HEK293T (cell line): Measurements from ENCODE around the gene GPR160.
A peak's percentile ranks its signal among the peaks of the same experiment; 100 is the strongest.

Source experiments
- CTCF ChIA-PET: fragments of 350-600 bp; formaldehyde crosslinking; extraction: SDS; loops from one replicate; lab custom pipeline; 2021; ENCODE audit warnings: antibody characterized with exemption, inconsistent platforms; lab: Yijun Ruan, JAX
- POLR2A ChIA-PET: fragments of 350-600 bp; formaldehyde crosslinking; extraction: SDS; loops from one replicate; lab custom pipeline; 2020; ENCODE audit warnings: antibody characterized with exemption, inconsistent platforms; lab: Yijun Ruan, JAX
- DNase-seq: peaks from one replicate; pipeline ENCODE4 v3.0.0; 2012; ENCODE audit warnings: mixed read lengths; ENCODE audit errors: extremely low spot score
- ARNT ChIP-seq: fragments of 450-650 bp; IDR thresholded peaks from 2 replicates; pipeline ENCODE4 v1.6.1; 2017; ENCODE audit warnings: mild to moderate bottlenecking
- BHLHE40 ChIP-seq: fragments of 450-650 bp; IDR thresholded peaks from 2 replicates; pipeline ENCODE4 v1.6.1; 2016; ENCODE audit warnings: mild to moderate bottlenecking, moderate library complexity, borderline replicate concordance
- CTBP1 ChIP-seq: fragments of 450-650 bp; IDR thresholded peaks from 2 replicates; pipeline ENCODE4 v1.6.1; 2016; ENCODE audit warnings: borderline replicate concordance
- ELF4 ChIP-seq: fragments of 450-650 bp; IDR thresholded peaks from 2 replicates; pipeline ENCODE4 v1.6.1; 2017; ENCODE audit warnings: antibody characterized with exemption
- FOXA1 ChIP-seq: fragments of 450-650 bp; IDR thresholded peaks from 2 replicates; pipeline ENCODE4 v1.6.1; 2016; ENCODE audit warnings: mild to moderate bottlenecking
- FOXK2 ChIP-seq: fragments of 450-650 bp; IDR thresholded peaks from 2 replicates; pipeline ENCODE4 v1.6.1; 2016; ENCODE audit warnings: mild to moderate bottlenecking
- FOXM1 ChIP-seq: fragments of 450-650 bp; IDR thresholded peaks from 2 replicates; pipeline ENCODE4 v1.6.1; 2017; ENCODE audit warnings: mild to moderate bottlenecking, borderline replicate concordance
- HDGF ChIP-seq: fragments of 450-650 bp; IDR thresholded peaks from 2 replicates; pipeline ENCODE4 v1.6.1; 2017; ENCODE audit warnings: antibody characterized with exemption, borderline replicate concordance
- L3MBTL2 ChIP-seq: fragments of 450-650 bp; conservative IDR thresholded peaks from 2 replicates; pipeline ENCODE4 v1.6.1; 2016; ENCODE audit warnings: mild to moderate bottlenecking
- LEF1 ChIP-seq: fragments of 450-650 bp; IDR thresholded peaks from 2 replicates; pipeline ENCODE4 v1.6.1; 2017; ENCODE audit warnings: mild to moderate bottlenecking, borderline replicate concordance
- NFRKB ChIP-seq: fragments of 450-650 bp; IDR thresholded peaks from 2 replicates; pipeline ENCODE4 v1.6.1; 2016; ENCODE audit warnings: mild to moderate bottlenecking, moderate library complexity
- PKNOX1 ChIP-seq: fragments of 450-650 bp; IDR thresholded peaks from 2 replicates; pipeline ENCODE4 v1.6.1; 2016
- SP1 ChIP-seq: fragments of 450-650 bp; IDR thresholded peaks from 2 replicates; pipeline ENCODE4 v1.6.1; 2017
- SUZ12 ChIP-seq: fragments of 450-650 bp; IDR thresholded peaks from 2 replicates; pipeline ENCODE4 v1.6.1; 2016; ENCODE audit warnings: mild to moderate bottlenecking
- TARDBP ChIP-seq: fragments of 450-650 bp; IDR thresholded peaks from 2 replicates; pipeline ENCODE4 v1.6.1; 2016
- ZNF384 ChIP-seq: fragments of 450-650 bp; IDR thresholded peaks from 2 replicates; pipeline ENCODE4 v1.6.1; 2016

GPR160 gene

DNA sequence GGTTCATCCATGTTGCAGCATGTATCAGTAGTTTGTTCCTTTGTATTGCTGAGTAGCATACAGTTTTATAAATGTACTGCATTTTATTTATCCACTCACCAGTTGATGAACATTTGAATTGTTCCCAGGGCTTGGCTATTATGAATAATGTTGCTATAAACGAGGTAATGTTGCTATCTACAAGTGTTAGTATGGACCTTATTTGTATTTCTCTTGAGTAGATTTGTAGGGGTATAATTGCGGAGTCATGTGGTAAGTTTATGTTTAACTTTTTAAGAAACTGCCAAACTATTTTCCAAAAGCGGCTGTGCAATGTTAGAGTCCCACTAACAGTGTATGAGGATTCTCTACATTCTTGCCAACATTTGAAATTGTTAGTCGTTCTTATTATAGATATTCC lies 13.0 kb downstream of the GPR160 start:
- DNase-seq: no peak
- ChIA-PET CTCF (no interaction called here), POLR2A (no interaction called here)
- TF ChIP-seq FOXM1: no peak
- no peak for TF ChIP-seq ELF4
- no peak for TF ChIP-seq FOXK2
- no peak for TF ChIP-seq NFRKB
- no peak for TF ChIP-seq ZNF384
- no peak for TF ChIP-seq PKNOX1

DNA sequence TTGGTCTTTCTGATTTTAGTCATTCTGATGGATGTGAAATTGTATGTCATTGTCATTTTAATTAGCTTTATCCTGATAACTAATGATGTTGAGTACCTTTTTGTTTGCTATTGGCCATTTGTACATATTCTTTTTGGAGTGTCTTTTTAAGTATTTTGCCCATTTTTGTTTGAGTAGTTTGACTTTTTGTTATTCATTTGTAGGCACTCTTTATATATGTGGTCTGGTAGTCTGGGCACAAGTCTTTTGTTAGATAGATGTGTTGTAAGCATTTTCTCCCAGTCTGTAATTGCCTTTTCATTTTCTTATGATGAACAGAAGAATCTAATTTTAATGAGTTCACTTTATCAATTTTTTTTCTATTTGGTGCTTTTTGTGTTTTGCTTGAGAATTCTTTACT lies 14.6 kb downstream of the GPR160 start:
- POLR2A ChIA-PET: no interaction called here
- DNase-seq: no peak
- CTCF ChIA-PET: no interaction called here
- TF ChIP-seq CTBP1: no peak

DNA sequence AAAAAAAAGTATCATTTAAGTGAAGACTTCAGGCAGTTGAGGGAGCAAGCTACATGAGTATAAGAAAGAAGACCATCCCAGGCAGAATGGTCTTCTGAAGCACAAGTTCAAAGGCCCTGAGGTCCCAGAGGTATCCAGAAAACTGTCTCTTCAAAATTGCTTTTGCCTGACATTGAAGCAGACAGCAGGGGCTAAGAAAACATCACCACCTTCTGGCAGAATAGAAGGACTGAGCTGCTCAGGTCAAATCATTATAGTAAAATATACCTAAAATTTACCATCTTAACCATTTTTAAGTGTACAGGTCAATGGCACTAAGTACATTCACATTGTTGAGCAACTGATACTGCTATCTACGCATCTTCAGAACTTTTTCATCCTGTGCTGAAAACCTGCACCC lies 16.4 kb downstream of the GPR160 start:
- CTCF ChIA-PET: no interaction called here
- DNase-seq: peak; percentile 24
- TF ChIP-seq LEF1 (no peak), CTBP1 (no peak), SUZ12 (no peak), BHLHE40 (no peak), TARDBP (no peak), SP1 (no peak), ARNT (no peak), FOXA1 (no peak), PKNOX1 (no peak), ZNF384 (no peak)
- POLR2A ChIA-PET: no interaction called here

DNA sequence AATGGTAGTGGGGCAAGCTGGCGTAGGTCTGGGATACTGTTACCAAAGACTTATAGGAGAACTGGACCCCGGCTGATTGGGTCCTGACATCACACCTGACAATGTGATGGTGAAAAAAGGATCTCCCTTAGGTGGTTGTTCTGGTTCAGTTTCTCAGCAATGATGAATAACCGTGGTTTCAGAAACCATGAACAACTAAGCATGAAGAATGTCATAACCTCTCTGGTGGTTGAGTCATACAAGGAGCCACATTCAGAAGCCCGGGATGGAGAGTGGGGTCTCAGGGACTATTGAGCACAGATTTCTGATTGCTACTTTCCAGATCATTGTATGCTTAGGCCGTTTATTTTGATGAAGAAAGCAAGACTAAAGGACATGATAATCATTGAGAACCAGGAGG lies 17.4 kb downstream of the GPR160 start:
- no peak for TF ChIP-seq BHLHE40
- no peak for TF ChIP-seq LEF1
- no peak for TF ChIP-seq ARNT
- TF ChIP-seq FOXA1: no peak
- no peak for TF ChIP-seq ELF4
- no peak for TF ChIP-seq SUZ12
- no peak for TF ChIP-seq HDGF
- ChIA-PET CTCF (no interaction called here), POLR2A (no interaction called here)
- DNase-seq: no peak

- CTCF ChIA-PET: interaction anchor here (0.5 kb wide), 1 partner anchor 15 kb away, joined by 4 read pairs; no protein-coding TSS in a partner anchor
- POLR2A ChIA-PET: no interaction called here
- DNase-seq: no peak
- TF ChIP-seq LEF1 (no peak), SP1 (no peak), FOXA1 (no peak), FOXK2 (no peak), TARDBP (no peak), CTBP1 (no peak), ARNT (no peak), ELF4 (no peak), ZNF384 (no peak), PKNOX1 (no peak)
Observed at GRCh38 chr3:170056710-170057454, 19.1 kb downstream of the GPR160 start.

DNA sequence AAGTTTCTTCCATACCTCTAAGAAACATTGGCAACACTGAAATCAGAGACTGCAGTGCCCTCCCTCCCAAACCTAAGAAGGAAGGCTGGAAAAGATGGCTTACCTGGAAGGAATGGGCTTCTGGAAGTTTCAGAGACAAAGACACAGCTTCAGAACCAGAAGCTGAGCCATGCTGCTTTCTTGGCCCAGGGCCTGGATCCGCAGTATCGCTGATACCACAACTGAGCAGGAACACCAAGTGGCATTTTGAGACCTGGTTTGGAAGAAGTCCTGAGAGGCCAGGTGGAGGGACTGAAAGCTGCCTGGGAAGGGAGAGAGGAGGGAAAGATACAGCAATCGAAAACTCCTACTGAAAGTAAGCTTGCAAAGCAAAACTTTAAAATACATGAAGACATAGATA lies 19.8 kb downstream of the GPR160 start:
- no peak for DNase-seq
- ChIA-PET POLR2A (no interaction called here), CTCF (interaction anchor here (0.5 kb wide), 1 partner anchor 16 kb away, joined by 4 read pairs; no protein-coding TSS in a partner anchor)
- TF ChIP-seq LEF1 (no peak), PKNOX1 (no peak), SUZ12 (no peak), FOXK2 (no peak), ELF4 (no peak), FOXA1 (no peak), HDGF (no peak), TARDBP (no peak), SP1 (no peak), NFRKB (no peak), BHLHE40 (no peak), ARNT (no peak), ZNF384 (no peak), CTBP1 (no peak), L3MBTL2 (no peak), FOXM1 (no peak)
